K562 (cell line): ENCODE results near the gene LRIF1. TPM values are rescaled to one million over a fixed set of nuclear protein-coding genes. Genes with fewer than 3 reads are reported as not detected.

Source experiments
- ATAC-seq: fragments of 200-7000 bp; cut with Tn5 transposase; 3 replicates; pipeline ENCODE4 v1.9.1; 2020; ENCODE audit warnings: moderate library complexity
- BruUV-seq: library from RNA; stranded (reverse); fragments of 400-500 nt; replicated peaks from 2 replicates; lab custom pipeline; 2021; lab: Mats Ljungman, UMichigan
- CTCF ChIA-PET: fragments of 300-600 bp; formaldehyde crosslinking; extraction: SDS; loops from one replicate; lab custom pipeline; 2021; ENCODE audit warnings: low intra/inter-chr PET ratio; lab: Yijun Ruan, JAX
- POLR2A ChIA-PET: fragments of 300-600, 350-650 bp; sonication (Branson Sonifier 250); formaldehyde crosslinking; extraction: SDS; loops from one replicate; lab custom pipeline; 2021; ENCODE audit warnings: antibody characterized with exemption, inconsistent platforms; lab: Yijun Ruan, JAX
- DNase-seq, 4 experiments: peaks; one replicate each; pipeline versions ENCODE4 v3.0.0 to v3.0.0-alpha.2; 2011 to 2018; ENCODE audit warnings: low spot score in 3 of 4, mixed read lengths in 3 of 4; ENCODE audit errors: extremely low read depth in 1 of 4
- FAIRE-seq: peaks from 2 replicates; lab custom pipeline; 2011; peaks lifted over from hg19 to GRCh38; lab: Jason Lieb, UNC
- H2AFZ ChIP-seq: 2 replicates; pipeline ENCODE4 v1.6.0; 2011; ENCODE audit warnings: low read depth, low read length, control low read depth, inconsistent platforms
- H3K27ac ChIP-seq: fragments of 200-600 bp; 3 replicates; pipeline ENCODE4 v1.8.0; 2011; ENCODE audit warnings: low read depth, mild to moderate bottlenecking, control low read depth, inconsistent platforms, low read length, moderate library complexity, mixed read lengths; ENCODE audit errors: extremely low read depth
- H3K27me3 ChIP-seq, 2 experiments: fragments of 300-600 bp in 1 of 2; 2 replicates in 1 of 2; 3 replicates in 1 of 2; pipeline versions ENCODE4 v1.6.0 to v1.8.0; 2011; ENCODE audit warnings: inconsistent platforms in 2 of 2, low read length in 2 of 2, mild to moderate bottlenecking in 1 of 2, mixed read lengths in 1 of 2, moderate library complexity in 1 of 2; ENCODE audit not compliant: control insufficient read depth in 2 of 2, insufficient read depth in 2 of 2
- H3K36me3 ChIP-seq: fragments of 300-600 bp; 3 replicates; pipeline ENCODE4 v1.8.0; 2011; ENCODE audit warnings: mild to moderate bottlenecking, low read length, inconsistent platforms; ENCODE audit not compliant: control insufficient read depth, insufficient read depth
- H3K4me1 ChIP-seq, 2 experiments: fragments of 200-600 bp in 1 of 2; replicated peaks in 1 of 2; 2 replicates in 1 of 2; 3 replicates in 1 of 2; pipeline versions ENCODE4 v1.5.1 to v1.8.0; 2011; ENCODE audit warnings: inconsistent platforms in 2 of 2, low read length in 2 of 2, mild to moderate bottlenecking in 1 of 2, mixed read lengths in 1 of 2, moderate library complexity in 1 of 2; ENCODE audit not compliant: control insufficient read depth in 2 of 2, insufficient read depth in 2 of 2
- H3K4me2 ChIP-seq: 2 replicates; pipeline ENCODE4 v1.6.1; 2011; ENCODE audit warnings: low read length, control low read depth, inconsistent platforms, mixed read lengths; ENCODE audit not compliant: insufficient read depth
- H3K4me3 ChIP-seq: fragments of 200-600 bp; sonication (generic), shearing (Covaris generic); 2 replicates; pipeline ENCODE4 v1.5.1; 2016; ENCODE audit warnings: control low read depth, inconsistent platforms
- H3K79me2 ChIP-seq: fragments of 200-600 bp; 3 replicates; pipeline ENCODE4 v1.8.0; 2011; ENCODE audit warnings: low read length, inconsistent platforms; ENCODE audit not compliant: control insufficient read depth, insufficient read depth
- H3K9ac ChIP-seq, 2 experiments: 2 replicates each; pipeline versions ENCODE4 v1.6.0 to v1.6.1; 2011; ENCODE audit warnings: low read depth in 2 of 2, low read length in 2 of 2, control low read depth in 1 of 2, inconsistent platforms in 1 of 2, mild to moderate bottlenecking in 1 of 2, mixed read lengths in 1 of 2; ENCODE audit not compliant: insufficient read depth in 1 of 2
- H3K9me1 ChIP-seq: one replicate; pipeline ENCODE4 v1.6.0; 2011; ENCODE audit warnings: inconsistent platforms, mild to moderate bottlenecking, low read length, moderate library complexity; ENCODE audit not compliant: control insufficient read depth, insufficient read depth
- H3K9me3 ChIP-seq: replicated peaks from 2 replicates; pipeline ENCODE4 v1.5.1; 2011; ENCODE audit warnings: low read depth, low read length, inconsistent platforms; ENCODE audit not compliant: control insufficient read depth, insufficient read depth
- H4K20me1 ChIP-seq: replicated peaks from 2 replicates; pipeline ENCODE4 v1.6.1; 2011; ENCODE audit warnings: low read length, inconsistent platforms, mixed read lengths; ENCODE audit not compliant: control insufficient read depth, insufficient read depth
- ATF7 ChIP-seq: fragments of 450-650 bp; IDR thresholded peaks from 2 replicates; pipeline ENCODE4 v1.7.1; 2014; ENCODE audit warnings: mild to moderate bottlenecking, moderate library complexity
- CHD2 ChIP-seq: IDR thresholded peaks from 2 replicates; pipeline ENCODE4 v1.6.1; 2011; ENCODE audit warnings: low read depth, low read length
- DPF2 ChIP-seq: fragments of 450-650 bp; IDR thresholded peaks from 2 replicates; pipeline ENCODE4 v1.6.1; 2016
- GABPA ChIP-seq: fragments of 200-800 bp; sonication (Bioruptor generic); conservative IDR thresholded peaks from 2 replicates; pipeline ENCODE4 v1.6.1; 2016; ENCODE audit warnings: low read depth, missing genetic modification characterization, missing compliant biosample characterization
- MCM5 ChIP-seq: fragments of 450-650 bp; IDR thresholded peaks from 2 replicates; pipeline ENCODE4 v1.6.1; 2016; ENCODE audit warnings: low read depth
- POLR2G ChIP-seq: fragments of 200-400 bp; formaldehyde crosslinking; IDR thresholded peaks from 2 replicates; pipeline ENCODE4 v1.6.1; 2017; ENCODE audit warnings: low read depth, mild to moderate bottlenecking, antibody characterized with exemption, low read length, moderate library complexity
- PTRF ChIP-seq: fragments of 450-650 bp; IDR thresholded peaks from 2 replicates; pipeline ENCODE4 v1.6.1; 2016; ENCODE audit warnings: mild to moderate bottlenecking, missing genetic modification characterization, missing compliant biosample characterization
- RBM17 ChIP-seq: fragments of 200-400 bp; formaldehyde crosslinking; IDR thresholded peaks from 2 replicates; pipeline ENCODE4 v1.6.1; 2017; ENCODE audit warnings: low read depth, mild to moderate bottlenecking, low read length, borderline replicate concordance
- SLC30A9 ChIP-seq: fragments of 250-450 bp; sonication (Bioruptor Pico); IDR thresholded peaks from 2 replicates; pipeline ENCODE4 v1.8.0; 2022; ENCODE audit warnings: mild to moderate bottlenecking, moderate library complexity
- ZBED1 ChIP-seq: IDR thresholded peaks from 2 replicates; pipeline ENCODE4 v1.6.1; 2014
- ZNF121 ChIP-seq: sonication (generic); formaldehyde crosslinking; conservative IDR thresholded peaks from 2 replicates; pipeline ENCODE4 v1.8.0; 2022; ENCODE audit warnings: missing genetic modification reagents
- ZNF133 ChIP-seq: fragments of 250-450 bp; sonication (Bioruptor Pico); IDR thresholded peaks from 2 replicates; pipeline ENCODE4 v1.4.0; 2020; ENCODE audit warnings: mild to moderate bottlenecking
- ZNF324 ChIP-seq: fragments of 250-450 bp; sonication (Bioruptor Pico); IDR thresholded peaks from 2 replicates; pipeline ENCODE4 v1.4.0; 2020; ENCODE audit warnings: mild to moderate bottlenecking
- ZNF384 ChIP-seq: IDR thresholded peaks from 2 replicates; pipeline ENCODE4 v1.6.1; 2012; ENCODE audit warnings: low read depth, low read length, improper control_type of control experiment
- ZNF707 ChIP-seq: fragments of 250-450 bp; sonication (Bioruptor Pico); conservative IDR thresholded peaks from 2 replicates; pipeline ENCODE4 v1.8.0; 2022; ENCODE audit warnings: inconsistent platforms, mild to moderate bottlenecking, moderate library complexity
- WGBS: fragments of 100-300 bp; shearing (Covaris generic); methylation state at CpG from one replicate; pipeline ENCODE4 v1.1.6; 2016; ENCODE audit warnings: low coverage, mixed read lengths; ENCODE audit not compliant: insufficient coverage; ENCODE audit errors: missing lambda C conversion rate; 5-methylcytosine and 5-hydroxymethylcytosine counted together
- in situ Hi-C: fragments of 300-500 bp; cut with MboI; formaldehyde crosslinking; loops from 4 replicates; pipeline ENCODE4 v1.15.0; 2018; ENCODE audit warnings: inconsistent platforms, mixed read lengths
- intact Hi-C: fragments of 100-400 bp; cut with micrococcal nuclease; formaldehyde crosslinking; loops from 2 replicates; pipeline ENCODE4 v1.14.2; 2022
- polyA plus RNA-seq, 8 experiments: library from polyadenylated mRNA; depleted of rRNA in 4 of 8; stranded (reverse) in 5 of 8; unstranded in 3 of 8; fragments of >200 nt; fragmentation: Nextera tagmentation in 2 of 8; fragmentation: Illumina TruSeq in 1 of 8; extraction: Ambion mirVana in 2 of 8; extraction: Trizol in 1 of 8; gene quantifications; 2 replicates each; pipeline versions ENCODE4 v1.2.1 to v1.2.3, GENCODE V29; 2011 to 2014; ENCODE audit warnings: inconsistent platforms in 1 of 8, missing spikeins in 1 of 8
- total RNA-seq, 7 experiments: library from RNA; depleted of rRNA in 6 of 7; stranded (reverse); fragments of >200 nt in 6 of 7; fragmentation: Illumina TruSeq in 2 of 7; extraction: Trizol in 2 of 7; gene quantifications; 2 replicates each; pipeline versions ENCODE4 v1.2.1 to v1.2.3, GENCODE V29; 2011 to 2021; ENCODE audit warnings: low replicate concordance in 1 of 7
- TF ChIP-seq, protein P1 (sequence below): sonication (generic); formaldehyde crosslinking; IDR thresholded peaks from 2 replicates; pipeline ENCODE4 v1.8.1; 2023; ENCODE audit warnings: missing genetic modification reagents, mild to moderate bottlenecking, borderline replicate concordance
- TF ChIP-seq, protein P2 (sequence below): fragments of 250-450 bp; sonication (Bioruptor Pico); IDR thresholded peaks from 2 replicates; pipeline ENCODE4 v1.5.0; 2021; ENCODE audit warnings: mild to moderate bottlenecking, moderate library complexity

Gene LRIF1
- total and polyA plus RNA-seq, 9 of the 15 experiments (the other 6 are each of a cell fraction or from before 2014, with no cell fraction given), result 35.6 to 88.8 (median 74.1) TPM

DNA sequence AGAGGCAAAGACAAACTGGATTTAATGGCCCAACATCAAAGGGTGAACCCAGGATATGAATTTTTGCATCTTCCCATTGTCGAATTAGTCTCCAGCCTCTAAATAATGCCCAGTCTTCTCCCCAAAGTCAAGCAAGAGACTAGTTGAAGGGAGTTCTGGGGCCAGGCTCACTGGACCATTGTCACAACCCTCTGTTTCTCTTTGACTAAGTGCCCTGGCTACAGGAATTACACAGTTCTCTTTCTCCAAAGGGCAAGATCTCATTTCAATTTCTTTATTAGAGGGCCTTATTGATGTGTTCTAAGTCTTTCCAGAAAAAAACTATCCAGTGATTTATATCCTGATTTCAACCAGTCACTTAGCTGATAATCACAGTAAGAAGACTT is 64.3 kb downstream of the LRIF1 start:
- DNase-seq (no peak), FAIRE-seq (no peak), ATAC-seq (no peak)
- ChIA-PET POLR2A (no interaction called here), CTCF (no interaction called here)
- 28% methylated on average over 1 of the region's 1 CpG for WGBS
- no peaks in the 10 kb centered on the region for H3K27me3 ChIP-seq
- peaks cover 32% of the 10 kb centered on the region; the same call in 1 of the 3 replicates for H3K36me3 ChIP-seq
- no peaks in the 10 kb centered on the region for H4K20me1 ChIP-seq
- H3K9ac ChIP-seq, result no peak overlapping the region
- BruUV-seq, result no TSS peak
- no peak overlapping the region for H3K4me3 ChIP-seq
- intact Hi-C loops (no loop called here), in situ Hi-C loops (no loop called here)
- H2AFZ ChIP-seq, result no peak overlapping the region
- no peak overlapping the region for H3K4me2 ChIP-seq
- no peaks in the 10 kb centered on the region for H3K79me2 ChIP-seq
- peaks cover 0 to 7% of the 10 kb centered on the region in 2 experiments; a peak in 2 of 5 replicates for H3K4me1 ChIP-seq
- H3K27ac ChIP-seq, result no peak overlapping the region
- no peaks in the 10 kb centered on the region for H3K9me1 ChIP-seq
- no peaks in the 10 kb centered on the region for H3K9me3 ChIP-seq
- TF ChIP-seq POLR2G, result no peak
- no peak for TF ChIP-seq RBM17
- TF ChIP-seq, protein P1, sequence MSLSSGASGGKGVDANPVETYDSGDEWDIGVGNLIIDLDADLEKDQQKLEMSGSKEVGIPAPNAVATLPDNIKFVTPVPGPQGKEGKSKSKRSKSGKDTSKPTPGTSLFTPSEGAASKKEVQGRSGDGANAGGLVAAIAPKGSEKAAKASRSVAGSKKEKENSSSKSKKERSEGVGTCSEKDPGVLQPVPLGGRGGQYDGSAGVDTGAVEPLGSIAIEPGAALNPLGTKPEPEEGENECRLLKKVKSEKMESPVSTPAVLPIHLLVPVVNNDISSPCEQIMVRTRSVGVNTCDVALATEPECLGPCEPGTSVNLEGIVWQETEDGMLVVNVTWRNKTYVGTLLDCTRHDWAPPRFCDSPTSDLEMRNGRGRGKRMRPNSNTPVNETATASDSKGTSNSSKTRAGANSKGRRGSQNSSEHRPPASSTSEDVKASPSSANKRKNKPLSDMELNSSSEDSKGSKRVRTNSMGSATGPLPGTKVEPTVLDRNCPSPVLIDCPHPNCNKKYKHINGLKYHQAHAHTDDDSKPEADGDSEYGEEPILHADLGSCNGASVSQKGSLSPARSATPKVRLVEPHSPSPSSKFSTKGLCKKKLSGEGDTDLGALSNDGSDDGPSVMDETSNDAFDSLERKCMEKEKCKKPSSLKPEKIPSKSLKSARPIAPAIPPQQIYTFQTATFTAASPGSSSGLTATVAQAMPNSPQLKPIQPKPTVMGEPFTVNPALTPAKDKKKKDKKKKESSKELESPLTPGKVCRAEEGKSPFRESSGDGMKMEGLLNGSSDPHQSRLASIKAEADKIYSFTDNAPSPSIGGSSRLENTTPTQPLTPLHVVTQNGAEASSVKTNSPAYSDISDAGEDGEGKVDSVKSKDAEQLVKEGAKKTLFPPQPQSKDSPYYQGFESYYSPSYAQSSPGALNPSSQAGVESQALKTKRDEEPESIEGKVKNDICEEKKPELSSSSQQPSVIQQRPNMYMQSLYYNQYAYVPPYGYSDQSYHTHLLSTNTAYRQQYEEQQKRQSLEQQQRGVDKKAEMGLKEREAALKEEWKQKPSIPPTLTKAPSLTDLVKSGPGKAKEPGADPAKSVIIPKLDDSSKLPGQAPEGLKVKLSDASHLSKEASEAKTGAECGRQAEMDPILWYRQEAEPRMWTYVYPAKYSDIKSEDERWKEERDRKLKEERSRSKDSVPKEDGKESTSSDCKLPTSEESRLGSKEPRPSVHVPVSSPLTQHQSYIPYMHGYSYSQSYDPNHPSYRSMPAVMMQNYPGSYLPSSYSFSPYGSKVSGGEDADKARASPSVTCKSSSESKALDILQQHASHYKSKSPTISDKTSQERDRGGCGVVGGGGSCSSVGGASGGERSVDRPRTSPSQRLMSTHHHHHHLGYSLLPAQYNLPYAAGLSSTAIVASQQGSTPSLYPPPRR (CRISPR knock-in tag), result no peak
- TF ChIP-seq SLC30A9, result no peak
- no peak for TF ChIP-seq CHD2
- TF ChIP-seq ZNF133 (CRISPR knock-in tag), result no peak
- no peak for TF ChIP-seq ATF7
- no peak for TF ChIP-seq ZNF121 (CRISPR knock-in tag)
- TF ChIP-seq PTRF, result no peak
- TF ChIP-seq GABPA (tag), result no peak
- no peak for TF ChIP-seq ZNF707
- no peak for TF ChIP-seq DPF2
- TF ChIP-seq ZNF384, result no peak
- no peak for TF ChIP-seq ZNF324
- no peak for TF ChIP-seq ZBED1
- no peak for TF ChIP-seq MCM5
- TF ChIP-seq, protein P2, sequence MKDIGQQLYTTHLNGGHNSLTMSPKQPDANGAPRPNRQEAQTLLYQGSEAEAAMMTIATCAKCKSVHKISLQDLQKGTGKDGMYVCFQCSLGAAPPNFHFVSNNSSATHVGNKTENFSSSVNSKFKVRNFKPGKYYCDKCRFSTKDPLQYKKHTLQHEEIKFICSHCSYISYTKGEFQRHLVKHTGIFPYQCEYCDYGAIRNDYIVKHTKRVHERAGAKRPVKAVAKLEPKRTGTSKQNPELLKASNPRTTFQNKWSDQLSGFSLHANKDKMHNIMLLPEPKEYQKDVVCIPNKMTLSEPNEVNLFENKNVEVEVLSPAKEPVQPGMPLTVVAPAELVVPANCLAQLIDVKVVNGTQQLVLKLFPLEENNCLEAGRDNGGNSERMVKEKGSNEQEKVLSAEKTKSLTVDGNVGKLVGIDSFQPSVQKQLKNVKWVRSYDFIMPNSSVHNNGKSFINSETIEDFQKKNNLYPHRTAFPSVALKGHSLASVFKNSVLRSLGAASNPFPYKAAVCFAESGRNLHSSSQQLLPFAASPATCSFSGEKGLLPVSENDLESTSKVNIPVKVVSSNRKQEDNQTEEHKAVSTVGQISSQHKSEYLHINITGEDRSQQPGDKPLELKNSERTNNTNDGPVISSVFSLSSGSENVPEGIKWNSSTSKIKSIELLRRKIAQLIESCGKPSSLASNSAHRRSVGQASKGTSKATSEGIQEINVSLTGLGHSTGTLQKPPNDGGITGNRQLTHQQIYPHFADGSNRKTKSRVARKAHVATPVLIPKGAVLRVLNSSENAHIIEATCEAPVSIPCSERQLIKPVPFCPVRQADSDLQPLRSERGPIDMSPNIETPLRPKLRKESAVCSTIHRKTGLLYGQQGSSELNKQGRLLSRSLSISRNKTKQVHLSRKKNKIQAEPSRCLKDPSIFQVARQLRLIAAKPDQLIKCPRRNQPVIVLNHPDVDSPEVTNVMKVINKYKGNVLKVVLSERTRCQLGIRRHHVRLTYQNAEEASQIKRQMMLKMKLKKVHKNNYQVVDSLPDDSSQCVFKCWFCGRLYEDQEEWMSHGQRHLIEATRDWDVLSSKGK, result no peak
